22Rv1 (cell line): ENCODE results near the gene FSIP1.

Source experiments
- CTCF ChIP-seq: fragments of 450-650 bp; IDR thresholded peaks from 2 replicates; pipeline ENCODE4 v1.5.1; 2017; ENCODE audit warnings: mild to moderate bottlenecking
- ZFX ChIP-seq: fragments of 450-650 bp; IDR thresholded peaks from 2 replicates; pipeline ENCODE4 v1.6.1; 2017; ENCODE audit warnings: antibody characterized with exemption, borderline replicate concordance

- TF ChIP-seq CTCF (no peak), ZFX (no peak)
These were observed 29.6 kb downstream of the FSIP1 start for GRCh38 chr15:39752991-39753390.
